Adipose tissue (tissue), 3 donors: ENCODE results near the gene GABBR2. TPM values are rescaled to one million over a fixed set of nuclear protein-coding genes. Genes with fewer than 3 reads are reported as not detected.

Experiments
- H3K27ac ChIP-seq: one replicate; pipeline ENCODE4 v1.5.1; 2013; ENCODE audit warnings: low read depth, low read length
- WGBS, 3 donors: extraction: QIAGEN DNeasy Blood & Tissue Kit; methylation state at CpG; one replicate each; pipeline ENCODE4 v1.1.7; 2013; 5-methylcytosine and 5-hydroxymethylcytosine counted together
- polyA plus RNA-seq, 3 donors: library from polyadenylated mRNA; stranded (reverse); fragments of 200-250 nt; gene quantifications; one replicate each; pipeline ENCODE4 v1.2.3, GENCODE V29; 2013
- donor health status: healthy with polysubstance abuse.
- donor health status: Bipolar disorder and iron deficiency.
- donor health status: healthy.

GABBR2 gene
- polyA plus RNA-seq, 3 donors: 0.01 TPM; not detected in 2

- 83 to 89% (median 84%) methylated on average over 2 of the region's 2 CpGs for WGBS, 3 donors
- no peak overlapping the region for H3K27ac ChIP-seq
Measured at GRCh38 chr9:98610211-98610610, 98.5 kb downstream of the GABBR2 start.

GRCh38 chr9:98609646-98610045, 99.1 kb downstream of the GABBR2 start:
- 77 to 86% (median 82%) methylated on average over 6 of the region's 6 CpGs for WGBS, 3 donors

DNA sequence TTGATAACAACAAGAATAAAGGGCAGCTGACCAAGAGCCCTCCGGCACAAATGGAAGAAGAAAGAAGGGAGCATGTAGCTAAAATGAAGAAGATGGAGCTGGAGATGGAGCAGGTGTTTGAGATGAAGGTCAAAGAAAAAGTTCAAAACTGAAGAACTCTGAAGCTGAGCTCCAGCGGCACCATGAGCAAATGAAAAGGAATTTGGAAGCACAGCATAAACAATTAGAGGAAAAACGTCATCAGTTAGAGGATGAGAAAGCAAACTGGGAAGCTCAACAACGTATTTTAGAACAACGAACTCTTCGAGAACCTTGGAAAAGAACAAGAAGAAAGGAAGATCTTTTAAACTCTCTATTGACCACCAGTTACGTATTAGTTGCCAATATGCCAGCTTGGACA, 100.9 kb downstream of the GABBR2 start:
- WGBS, 3 donors: 50 to 69% (median 59%) methylated on average over 7 of the region's 7 CpGs
- H3K27ac ChIP-seq: no peak overlapping the region

More at GRCh38 chr9:98609646-98610045, 99.1 kb downstream of the GABBR2 start:
- no peak overlapping the region for H3K27ac ChIP-seq

DNA sequence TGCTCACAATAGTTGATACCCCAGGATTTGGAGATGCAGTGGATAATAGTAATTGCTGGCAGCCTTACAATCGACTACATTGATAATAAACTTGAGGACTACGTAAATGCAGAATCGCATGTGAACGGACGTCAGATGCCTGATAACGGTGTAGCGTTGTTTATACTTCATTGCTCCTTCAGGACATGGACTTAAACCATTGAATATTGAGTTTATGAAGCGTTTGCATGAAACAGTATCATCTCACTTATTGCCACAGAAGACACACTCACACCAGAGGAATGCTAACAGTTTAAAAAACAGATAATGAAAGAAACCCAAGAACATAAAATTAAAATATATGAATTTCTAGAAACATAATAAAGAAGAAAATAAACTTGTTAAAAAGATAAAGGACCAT, 101.6 kb downstream of the GABBR2 start:
- H3K27ac ChIP-seq: no peak overlapping the region
- 86 to 90% (median 87%) methylated on average over 8 of the region's 8 CpGs for WGBS, 3 donors

GRCh38 chr9:98606730-98607129, 102.0 kb downstream of the GABBR2 start:
- H3K27ac ChIP-seq: no peak overlapping the region
- WGBS, 3 donors: 90 to 93% (median 91%) methylated on average over 12 of the region's 12 CpGs

GRCh38 chr9:98605116-98605515, 103.6 kb downstream of the GABBR2 start:
- 75 to 84% (median 75%) methylated on average over 8 of the region's 8 CpGs for WGBS, 3 donors
- H3K27ac ChIP-seq: no peak overlapping the region

GRCh38 chr9:98603821-98604383, 104.8 kb downstream of the GABBR2 start:
- 79 to 86% (median 80%) methylated on average over 13 of the region's 13 CpGs for WGBS, 3 donors
- no peak overlapping the region for H3K27ac ChIP-seq

- no peak overlapping the region for H3K27ac ChIP-seq
- WGBS, 3 donors: 38 to 50% (median 40%) methylated on average over 5 of the region's 5 CpGs
Measured at GRCh38 chr9:98602839-98603500, 105.8 kb downstream of the GABBR2 start.

DNA sequence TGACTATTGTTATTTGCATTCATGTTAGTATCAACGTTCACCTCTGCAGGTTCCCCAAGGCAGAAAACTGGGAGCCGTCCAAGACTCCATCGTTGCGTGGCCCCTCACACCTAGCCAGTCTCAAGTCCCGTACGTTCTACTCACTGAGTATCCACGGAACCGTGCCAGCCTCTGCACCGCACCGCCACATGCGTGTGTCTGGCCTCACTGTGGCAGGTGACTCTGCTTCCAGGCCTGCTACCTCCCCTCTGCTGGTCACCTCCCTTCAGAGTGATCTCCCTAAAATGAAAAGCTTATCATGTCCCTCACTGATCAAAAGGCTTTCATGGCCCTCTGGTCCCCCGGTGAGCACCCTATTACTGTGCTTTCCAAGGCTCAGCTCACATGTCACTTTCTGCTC, 108.1 kb downstream of the GABBR2 start:
- no peak overlapping the region for H3K27ac ChIP-seq
- WGBS, 3 donors: 78 to 89% (median 86%) methylated on average over 12 of the region's 12 CpGs

DNA sequence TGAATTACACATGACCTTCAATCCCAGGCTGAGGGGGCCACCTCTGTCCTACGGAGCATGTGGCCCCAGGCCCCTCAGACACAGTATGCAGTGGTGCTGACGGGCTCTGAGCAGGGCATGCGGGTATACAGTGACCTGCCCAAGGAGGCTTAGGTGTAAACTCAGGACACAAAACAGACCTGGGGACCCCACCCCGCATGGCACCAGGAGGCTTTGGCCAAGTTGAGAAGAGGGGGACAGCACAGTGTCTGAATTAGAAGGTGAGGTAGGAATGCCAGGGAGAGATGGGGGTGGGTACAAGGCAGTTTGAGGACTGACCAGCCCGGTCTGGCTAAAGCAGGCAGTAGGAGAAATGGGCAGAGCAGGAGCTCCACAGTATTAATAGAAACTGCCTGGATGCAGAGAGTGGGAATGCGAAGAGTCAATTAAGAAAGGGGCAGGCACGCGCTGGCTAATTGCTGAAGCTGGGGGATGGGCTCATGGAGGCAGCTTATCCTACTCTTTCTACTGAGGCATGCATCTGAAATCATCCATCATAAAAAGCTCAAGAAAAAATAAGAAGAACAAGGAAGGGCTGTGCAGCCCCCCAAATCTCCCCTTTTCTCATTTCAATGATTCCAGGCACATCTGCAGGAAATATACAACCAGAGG, 109.0 kb downstream of the GABBR2 start:
- WGBS, 3 donors: 75 to 90% (median 82%) methylated on average over 8 of the region's 8 CpGs
- H3K27ac ChIP-seq: no peak overlapping the region

- no peak overlapping the region for H3K27ac ChIP-seq
- 94 to 98% (median 96%) methylated on average over 2 of the region's 2 CpGs for WGBS, 3 donors
Measured at GRCh38 chr9:98598861-98599260, 109.9 kb downstream of the GABBR2 start.

DNA sequence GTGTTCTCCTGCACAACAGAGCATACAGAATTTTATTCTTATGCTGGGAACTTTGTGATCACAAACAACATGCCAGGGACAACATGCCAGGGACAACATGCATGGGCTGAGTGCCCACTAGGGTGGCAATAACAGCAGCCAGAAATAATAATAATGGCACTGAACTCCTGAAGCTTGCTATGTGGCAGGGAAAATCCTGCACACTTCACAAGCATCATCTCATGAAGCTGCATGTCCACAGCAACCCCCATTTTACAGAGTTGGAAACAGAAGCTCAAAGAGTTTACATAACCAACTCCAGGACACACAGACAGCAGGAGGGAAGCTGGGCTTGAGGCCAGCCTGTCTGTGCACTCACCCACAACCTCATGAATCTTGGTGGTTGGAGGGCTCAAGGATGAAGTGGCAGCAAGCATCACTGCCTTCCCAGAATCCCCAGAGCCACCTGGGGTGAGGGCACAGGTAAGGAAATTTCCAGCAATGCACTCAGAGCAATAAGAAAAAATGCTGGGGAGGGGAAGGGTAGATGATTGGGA, 111.4 kb downstream of the GABBR2 start:
- H3K27ac ChIP-seq: no peak overlapping the region

GRCh38 chr9:98596486-98596885, 112.2 kb downstream of the GABBR2 start:
- 69 to 84% (median 70%) methylated on average over 7 of the region's 7 CpGs for WGBS, 3 donors
- no peak overlapping the region for H3K27ac ChIP-seq

DNA sequence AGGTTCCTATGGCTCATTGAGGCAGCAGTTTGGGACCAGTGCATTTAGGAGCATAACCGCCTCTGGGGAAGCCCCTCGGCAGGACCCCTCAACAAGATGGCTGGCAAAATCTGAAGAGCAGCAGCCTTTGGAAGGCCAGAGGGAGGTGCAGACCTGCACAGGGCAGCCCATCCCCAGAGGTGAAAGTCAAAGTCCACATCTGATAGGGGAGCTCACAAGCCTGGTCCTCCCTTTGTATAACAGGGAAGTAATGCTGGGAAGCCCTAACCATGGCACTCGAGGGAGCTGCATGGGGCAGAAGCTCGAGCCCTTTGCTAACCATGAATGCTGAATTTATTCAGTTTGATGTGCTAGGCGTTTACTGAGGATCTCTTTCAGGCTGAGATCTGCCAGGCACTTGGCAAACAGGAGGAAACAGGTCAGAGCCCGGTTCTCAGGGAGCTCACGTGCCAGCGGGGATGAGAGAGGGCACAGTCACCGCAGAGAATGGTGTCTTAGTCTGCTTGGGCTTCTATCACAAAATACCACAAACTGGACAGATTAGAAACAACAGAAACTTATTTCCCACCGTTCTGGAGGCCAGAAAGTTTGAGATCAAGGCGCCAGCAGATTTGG, 114.1 kb downstream of the GABBR2 start:
- 80 to 84% (median 83%) methylated on average over 11 of the region's 11 CpGs for WGBS, 3 donors

DNA sequence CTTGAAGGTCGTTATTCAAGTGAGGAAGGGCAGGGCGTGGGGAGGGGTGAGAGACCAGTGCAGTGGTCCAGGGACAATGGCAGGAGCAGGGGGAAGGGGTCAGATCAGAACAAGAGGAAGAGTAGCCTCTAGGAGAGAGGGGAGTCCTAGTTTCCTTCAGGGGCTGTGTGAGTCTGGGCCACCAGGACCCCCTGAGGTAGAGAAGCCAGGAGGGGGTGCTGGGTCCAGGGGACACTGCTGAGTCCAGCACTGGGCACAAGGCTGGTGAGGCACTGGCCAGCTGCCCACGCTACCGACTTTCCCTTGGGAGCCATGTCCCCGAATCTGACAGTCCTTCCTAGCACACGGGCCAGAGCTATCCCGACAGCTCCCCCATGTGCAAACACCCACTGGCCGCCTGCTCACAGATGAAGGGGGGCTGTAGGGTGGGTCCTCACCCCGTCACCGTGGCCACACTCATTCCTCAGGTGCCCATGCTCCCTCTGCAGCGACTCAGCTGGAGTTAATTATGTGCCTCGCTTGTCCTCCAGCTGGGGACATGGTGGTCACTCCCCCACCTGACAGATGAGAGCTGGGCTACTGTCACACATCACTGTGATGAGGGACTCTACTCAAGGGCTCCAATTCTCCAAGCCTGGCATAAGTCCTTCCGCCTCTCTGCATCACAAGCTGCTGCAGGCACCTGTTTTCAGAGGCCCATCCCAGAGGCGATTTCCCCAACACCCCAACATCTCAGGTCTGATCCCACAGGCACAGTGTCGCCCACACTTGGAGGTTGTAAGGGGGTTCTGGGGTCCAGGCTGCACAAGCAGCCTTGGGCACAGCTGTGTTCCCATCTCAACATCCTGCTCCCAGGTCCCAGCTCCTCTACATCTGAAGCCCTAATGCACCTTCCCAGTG, 115.1 kb downstream of the GABBR2 start:
- no peak overlapping the region for H3K27ac ChIP-seq
- 80 to 84% (median 82%) methylated on average over 15 of the region's 15 CpGs for WGBS, 3 donors

More for the DNA sequence above, 114.1 kb downstream of the GABBR2 start:
- H3K27ac ChIP-seq: no peak overlapping the region

DNA sequence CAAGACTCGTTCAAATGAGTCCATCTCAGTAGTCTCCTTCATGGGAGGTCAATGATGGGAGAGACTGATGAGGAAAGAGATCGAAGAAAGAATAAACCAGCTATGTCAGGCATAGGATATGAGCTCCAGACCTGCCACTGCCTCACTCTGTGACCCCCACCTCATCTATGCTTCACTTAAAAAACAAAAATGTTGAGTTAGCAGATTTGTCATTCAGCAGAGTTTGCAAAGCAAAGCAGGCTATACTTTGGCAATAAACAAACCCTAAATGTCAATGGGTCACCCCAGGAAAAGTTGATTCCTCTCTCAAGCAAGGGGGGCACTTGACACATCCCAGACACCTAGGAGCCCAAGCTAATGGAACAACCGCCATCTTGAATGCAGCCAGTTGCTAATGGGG, 117.0 kb downstream of the GABBR2 start:
- H3K27ac ChIP-seq: no peak overlapping the region
- WGBS, 3 donors: 81 to 94% (median 91%) methylated on average over 3 of the region's 3 CpGs

DNA sequence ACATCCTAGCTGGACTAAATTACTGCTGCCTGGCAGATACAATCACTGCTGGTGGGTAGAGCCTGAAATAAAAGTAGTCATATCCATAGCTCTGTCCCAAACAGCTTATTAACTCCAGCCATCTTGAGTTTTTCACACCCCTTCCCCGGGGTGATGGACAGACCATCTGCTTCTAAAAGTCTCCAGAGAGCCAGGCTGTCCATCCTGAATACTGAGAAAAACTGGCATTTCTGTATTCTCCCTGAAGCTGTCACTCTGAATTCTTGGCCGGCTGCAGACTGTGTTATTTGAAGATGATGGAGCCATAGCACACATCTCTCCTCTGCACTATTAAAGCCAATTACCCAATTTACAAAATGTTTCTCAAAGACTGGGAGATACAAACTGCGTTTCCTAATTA, 118.6 kb downstream of the GABBR2 start:
- WGBS, 3 donors: 78 to 80% (median 78%) methylated on average over 3 of the region's 3 CpGs

GRCh38 chr9:98589102-98589501, 119.6 kb downstream of the GABBR2 start:
- 70 to 76% (median 72%) methylated on average over 4 of the region's 4 CpGs for WGBS, 3 donors

More for the DNA sequence above, 118.6 kb downstream of the GABBR2 start:
- no peak overlapping the region for H3K27ac ChIP-seq

More at GRCh38 chr9:98589102-98589501, 119.6 kb downstream of the GABBR2 start:
- no peak overlapping the region for H3K27ac ChIP-seq
